GM18951 (cell line): Measurements from ENCODE around the gene ALK.

Source experiments
- POLR2A ChIP-seq: IDR thresholded peaks from 4 replicates; pipeline ENCODE4 v1.6.1; 2011; ENCODE audit warnings: mild to moderate bottlenecking; ENCODE audit not compliant: insufficient read length, insufficient read depth; ENCODE audit errors: extremely low read depth
- in situ Hi-C: fragments of 300-500 bp; cut with MboI; formaldehyde crosslinking; loops from one replicate; pipeline ENCODE4 v1.12.0; 2022; ENCODE audit warnings: low sequenced_read_pairs, mixed read lengths, inconsistent platforms; ENCODE audit not compliant: unreplicated experiment

ALK gene

DNA sequence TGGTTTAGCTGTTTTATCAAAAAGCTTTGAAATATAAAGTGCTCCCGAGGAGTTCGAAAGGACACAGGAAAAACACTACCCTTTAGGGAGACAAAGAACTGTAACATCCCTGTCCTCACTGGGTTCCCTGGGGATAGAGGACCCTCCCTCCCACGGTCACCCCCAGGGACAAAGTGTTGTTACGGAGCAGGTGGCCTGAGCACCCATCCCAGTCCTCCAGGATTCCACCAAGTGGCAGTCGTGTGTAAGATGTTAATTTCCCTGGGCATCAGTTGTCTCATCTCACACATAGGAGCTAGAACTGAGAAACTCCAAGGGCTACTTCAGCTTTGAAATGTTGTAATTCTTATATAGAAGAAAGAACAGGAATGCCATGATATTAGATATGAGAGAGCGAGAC, 137.7 kb downstream of the ALK start:
- TF ChIP-seq POLR2A, result no peak
- in situ Hi-C loops, result no loop called here

DNA sequence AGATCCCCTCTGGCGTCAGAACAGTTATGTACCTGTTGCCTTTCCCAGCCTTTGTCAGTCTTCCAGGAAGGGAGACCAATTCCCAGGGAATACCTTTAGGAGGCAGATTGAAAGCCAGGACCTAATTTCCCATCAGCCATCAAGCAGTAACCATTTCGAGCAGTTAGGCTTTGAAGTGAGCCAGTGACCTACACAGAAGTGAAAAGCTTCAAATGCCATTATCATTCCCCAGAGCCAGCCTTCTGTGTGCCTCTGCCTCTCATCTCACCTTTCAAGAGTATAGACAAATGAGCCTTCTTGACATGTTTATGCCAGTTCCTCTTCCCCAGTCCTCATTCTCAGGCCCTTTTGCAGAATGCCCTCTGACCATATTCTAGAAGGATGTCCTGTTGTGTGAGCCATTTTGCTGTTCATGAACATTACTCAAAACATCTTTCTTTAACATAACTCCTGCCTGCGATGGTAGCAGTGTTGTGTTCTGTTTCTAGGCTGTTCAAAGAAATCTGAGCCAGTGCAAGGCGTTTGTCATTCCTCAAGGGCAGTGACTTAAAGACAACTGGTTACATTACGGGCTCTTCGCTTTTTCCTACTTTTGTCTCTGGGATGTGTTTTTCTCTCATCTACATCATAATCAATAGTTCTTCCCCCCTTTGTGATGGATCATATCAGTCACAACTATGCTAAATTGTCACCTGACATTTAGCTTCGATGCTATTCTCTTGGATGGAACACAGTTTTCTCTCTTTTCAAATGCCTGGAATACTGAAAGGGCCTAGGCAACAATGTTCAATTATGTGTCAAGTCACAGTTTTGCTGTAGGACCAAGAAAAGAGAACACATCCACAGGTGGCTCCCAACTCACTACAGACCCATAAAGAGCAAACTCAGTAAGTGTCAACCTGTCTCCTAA, 138.6 kb downstream of the ALK start:
- TF ChIP-seq POLR2A, result no peak
- in situ Hi-C loops, result no loop called here

DNA sequence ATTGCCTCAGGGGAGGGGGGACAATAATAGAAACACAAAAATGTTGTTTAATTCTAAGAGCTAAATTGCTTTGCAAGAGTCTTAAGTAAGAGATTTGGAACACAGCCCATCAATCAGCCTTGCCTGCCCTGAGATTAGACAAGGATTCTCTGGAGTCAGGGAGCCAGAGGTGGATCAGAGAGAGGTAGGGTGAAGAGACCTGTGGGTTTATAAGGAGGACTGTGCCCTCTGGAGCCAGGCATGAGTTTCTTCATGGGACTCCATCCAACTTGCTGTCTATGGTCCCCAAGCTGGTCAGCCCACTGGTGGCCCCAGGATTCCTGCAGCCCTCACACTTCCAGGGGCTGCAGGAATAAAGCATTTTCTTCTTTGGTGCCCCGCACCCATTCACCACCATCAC, 139.3 kb downstream of the ALK start:
- no peak for TF ChIP-seq POLR2A
- in situ Hi-C loops, result no loop called here

DNA sequence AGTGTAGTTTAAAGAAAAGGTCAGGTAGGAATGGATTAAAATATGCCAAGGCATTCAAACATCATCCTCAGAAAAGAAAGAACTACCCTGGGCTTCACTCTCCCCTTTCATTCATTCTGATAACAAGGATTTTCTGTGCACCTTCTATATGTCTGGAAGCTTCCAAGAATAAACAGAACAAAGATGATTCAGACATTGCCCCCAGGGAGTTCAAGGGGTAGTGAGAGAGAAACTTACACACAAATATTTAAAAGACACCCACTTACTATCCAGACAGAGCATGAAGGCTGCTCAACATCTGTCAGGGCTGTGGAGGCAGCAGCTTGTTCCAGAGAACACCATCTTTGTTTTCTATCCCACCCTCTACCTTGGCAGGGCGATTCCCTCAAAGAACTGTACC, 140.5 kb downstream of the ALK start:
- in situ Hi-C loops, result no loop called here
- TF ChIP-seq POLR2A, result no peak

DNA sequence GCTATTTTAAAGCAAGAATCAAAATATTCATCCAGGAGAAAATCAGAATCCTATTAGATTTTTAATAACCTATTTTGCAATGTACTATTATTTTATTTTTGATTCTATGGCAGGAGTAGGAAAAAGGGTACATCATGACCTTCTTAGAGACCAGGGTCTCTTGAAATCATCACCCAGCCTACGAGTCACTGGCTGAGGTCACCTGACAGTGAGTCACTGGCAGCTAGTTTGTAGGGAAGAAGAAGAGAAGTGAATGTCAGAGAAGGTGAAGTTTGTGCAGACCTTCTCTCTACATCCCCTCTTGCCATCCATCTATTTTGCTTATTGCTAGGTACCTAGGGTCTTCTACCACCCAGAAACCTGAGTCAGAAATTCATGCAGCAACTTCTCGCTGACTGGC, 144.2 kb downstream of the ALK start:
- TF ChIP-seq POLR2A, result no peak
- in situ Hi-C loops, result no loop called here

DNA sequence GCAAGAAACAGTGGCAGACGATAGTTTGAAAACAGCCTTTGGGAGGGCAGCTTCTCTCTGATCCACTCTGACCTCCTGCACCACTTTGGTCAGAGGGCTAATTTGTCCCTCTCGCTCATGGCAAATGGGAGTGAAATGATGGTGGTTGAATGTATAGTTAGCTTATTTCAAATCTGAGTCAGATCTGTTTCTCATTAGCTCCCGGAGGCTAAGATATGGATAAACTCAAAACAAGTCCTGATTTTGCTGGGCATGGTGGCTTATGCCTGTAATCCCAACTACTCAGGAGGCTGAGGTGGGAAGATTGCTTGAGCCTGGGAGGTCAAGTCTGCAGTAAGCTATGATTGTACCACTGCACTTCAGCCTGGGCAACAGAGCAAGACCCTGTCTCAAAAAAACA, 145.0 kb downstream of the ALK start:
- no peak for TF ChIP-seq POLR2A

DNA sequence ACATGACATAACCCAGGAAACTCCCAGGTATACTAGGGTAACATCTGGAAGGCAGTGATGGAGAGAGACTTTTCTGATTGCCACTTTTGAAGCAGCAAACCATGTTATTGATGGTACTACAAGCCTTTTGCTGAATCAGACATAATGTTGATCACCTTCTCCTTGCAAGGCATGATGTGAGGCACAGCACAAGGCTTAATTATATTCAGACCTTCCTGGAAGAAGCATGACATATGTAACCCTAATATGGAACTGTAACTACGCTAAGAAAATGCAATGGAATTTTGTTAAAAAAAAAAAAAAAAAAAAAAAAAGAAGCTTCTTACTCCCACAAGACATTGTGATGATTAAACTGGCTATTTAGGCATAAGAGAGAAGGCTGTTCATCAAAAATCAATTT, 145.4 kb downstream of the ALK start:
- in situ Hi-C loops, result no loop called here
- TF ChIP-seq POLR2A, result no peak

More for the DNA sequence above, 145.0 kb downstream of the ALK start:
- in situ Hi-C loops, result no loop called here

DNA sequence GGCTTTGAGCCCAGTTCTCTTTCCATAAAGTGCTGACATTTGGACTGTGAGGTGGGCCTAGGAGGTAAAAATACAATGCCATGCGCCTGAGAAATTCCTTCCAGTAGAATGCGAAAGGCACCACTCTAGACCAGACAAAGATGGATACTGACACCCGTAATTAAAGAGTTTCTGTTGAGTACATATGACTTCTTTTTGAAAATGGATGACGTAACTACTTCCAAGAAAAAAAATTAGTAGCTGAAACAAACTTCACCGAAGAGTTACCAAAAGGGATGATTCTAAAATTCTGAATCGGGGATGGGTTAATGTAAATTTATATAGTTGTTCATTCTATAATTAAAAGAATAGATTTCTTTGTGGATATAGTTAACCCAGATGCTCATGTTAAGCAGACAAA, 146.8 kb downstream of the ALK start:
- in situ Hi-C loops, result no loop called here
- no peak for TF ChIP-seq POLR2A

DNA sequence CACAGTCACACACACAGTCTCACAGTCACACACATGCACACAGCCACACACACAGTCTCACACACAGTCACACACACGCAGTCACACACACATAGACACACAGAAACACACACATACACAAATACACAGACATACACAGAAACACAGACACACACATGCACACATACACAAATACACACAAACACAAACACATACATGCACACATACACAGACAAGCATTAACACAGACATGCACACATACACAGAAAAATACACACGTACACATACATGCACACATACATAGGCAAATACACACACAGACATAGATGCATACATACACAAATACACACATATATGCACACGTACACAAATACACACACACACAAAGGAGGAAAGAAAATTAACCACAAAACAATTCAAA, 150.5 kb downstream of the ALK start:
- no peak for TF ChIP-seq POLR2A
- in situ Hi-C loops, result no loop called here

DNA sequence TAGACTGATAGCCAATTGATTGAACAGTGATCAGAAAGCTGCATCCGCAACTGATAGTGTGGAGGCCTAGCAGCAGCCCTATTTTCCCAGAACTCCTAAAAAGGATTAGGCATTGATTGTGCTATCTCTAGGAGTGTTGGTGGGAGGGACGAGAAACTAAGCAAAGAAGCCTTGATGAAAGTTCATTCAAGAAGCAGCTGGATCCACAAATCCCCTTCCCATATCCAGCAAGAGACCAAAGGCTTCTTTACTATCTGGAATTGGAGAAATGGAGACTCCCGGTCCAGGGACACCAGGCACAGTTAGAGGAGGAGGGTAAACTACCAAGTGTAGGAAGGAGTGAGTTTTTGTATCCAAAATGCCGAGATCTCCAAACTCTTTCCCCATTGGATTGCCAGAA, 151.5 kb downstream of the ALK start:
- in situ Hi-C loops, result no loop called here
- TF ChIP-seq POLR2A, result no peak

DNA sequence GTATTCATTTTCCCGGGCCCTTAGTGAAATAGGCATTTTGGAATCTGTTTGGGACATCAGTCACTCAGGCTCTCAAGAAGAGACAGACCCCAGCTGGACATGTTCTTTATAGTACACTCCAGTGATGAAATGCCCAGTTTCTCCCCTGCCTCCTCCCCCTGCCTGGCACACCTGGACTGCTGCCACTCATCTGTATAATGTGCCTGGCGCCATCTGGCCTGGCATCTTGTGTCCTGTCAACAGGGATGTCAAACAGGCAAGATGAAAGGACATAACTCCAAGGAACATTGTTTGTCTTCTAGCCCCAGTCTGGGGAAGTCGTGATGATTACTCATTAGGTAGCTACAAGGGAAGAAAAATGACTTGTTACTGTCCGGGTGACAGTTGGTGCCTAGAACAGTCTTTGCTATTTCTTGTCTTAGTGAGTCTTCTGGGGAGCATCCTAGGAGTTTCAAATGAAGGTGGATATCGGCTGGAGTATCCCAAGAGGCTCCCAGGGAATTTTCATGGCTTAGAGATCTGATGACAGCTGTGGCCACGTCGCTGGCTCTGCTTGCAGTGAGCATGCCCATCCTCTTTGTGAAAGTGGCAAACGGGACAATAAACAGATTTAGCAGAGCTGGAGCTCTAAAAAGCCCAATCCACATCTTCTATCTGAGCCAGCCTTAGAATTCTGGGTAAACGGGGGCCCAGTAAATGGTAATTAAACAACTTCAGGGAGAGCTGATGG, 153.6 kb downstream of the ALK start:
- TF ChIP-seq POLR2A, result no peak
- in situ Hi-C loops, result no loop called here

DNA sequence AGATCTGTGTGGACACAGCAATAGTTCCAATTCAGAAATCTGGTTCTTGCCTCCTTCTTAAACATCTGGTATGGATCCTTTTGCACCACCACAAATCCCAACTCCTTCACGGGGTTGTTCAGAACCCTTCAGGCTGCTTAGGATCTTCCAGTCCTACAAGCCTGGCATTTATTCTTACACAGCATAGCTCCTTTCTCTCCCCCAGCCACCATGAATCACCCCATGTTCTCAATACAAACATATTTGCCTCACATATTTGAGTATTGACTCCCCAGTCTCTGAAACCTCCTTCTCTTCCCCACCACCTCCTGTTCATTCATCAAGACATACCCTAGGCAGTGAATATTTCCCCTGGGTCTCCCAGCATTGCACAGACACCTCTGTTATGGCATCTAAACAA, 155.2 kb downstream of the ALK start:
- TF ChIP-seq POLR2A, result no peak
- in situ Hi-C loops, result no loop called here

DNA sequence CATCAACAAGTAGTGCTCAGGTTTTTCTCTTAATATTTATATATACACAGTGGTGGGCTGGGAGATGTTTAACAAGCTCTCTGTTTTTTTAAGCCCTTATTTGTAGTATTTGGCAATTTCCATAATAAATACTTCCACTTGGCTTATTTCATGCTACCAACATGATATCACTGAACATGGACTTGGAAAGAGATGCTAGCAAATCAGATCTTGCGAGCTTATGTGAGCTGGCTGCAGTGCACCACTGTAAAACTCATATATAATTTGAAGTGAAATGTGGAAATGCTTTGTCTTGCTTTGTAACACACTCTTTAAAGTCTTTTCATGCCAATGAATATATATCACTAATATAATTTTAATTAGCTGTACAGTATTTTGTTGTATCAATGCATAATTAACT, 155.7 kb downstream of the ALK start:
- in situ Hi-C loops, result no loop called here
- no peak for TF ChIP-seq POLR2A

DNA sequence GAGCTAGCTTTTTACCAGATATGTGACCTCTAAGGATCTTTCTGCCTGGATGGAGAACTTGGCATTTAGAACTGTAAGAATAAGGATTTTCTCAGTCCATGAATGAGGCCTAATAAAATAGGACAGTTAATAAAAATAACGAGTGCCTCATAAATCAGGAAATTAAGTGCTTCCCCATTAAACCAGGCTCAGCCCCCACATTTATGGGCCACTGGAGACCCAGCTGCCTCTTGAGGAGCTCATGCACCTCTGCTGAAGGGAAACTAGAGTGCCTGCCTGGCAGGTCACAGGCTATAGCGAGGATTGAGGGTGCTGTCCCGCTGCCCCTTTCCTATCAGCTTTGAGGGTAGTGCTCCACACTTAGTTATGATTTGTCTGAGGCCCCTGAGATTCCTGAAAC, 158.0 kb downstream of the ALK start:
- TF ChIP-seq POLR2A, result no peak
- in situ Hi-C loops, result no loop called here
